HS-27A (cell line): Measurements from ENCODE around the gene SPATS2L.
A peak's percentile ranks its signal among the peaks of the same experiment; 100 is the strongest.

Source experiments
- DNase-seq: peaks from one replicate; pipeline ENCODE4 v3.0.0-alpha.2; 2012; ENCODE audit warnings: low read depth, missing footprints

The SPATS2L gene

GRCh38 chr2:200445284-200445683, 138.8 kb downstream of the SPATS2L start:
- no peak for DNase-seq

GRCh38 chr2:200446612-200447011, 140.1 kb downstream of the SPATS2L start:
- no peak for DNase-seq

- DNase-seq, result no peak
Measured at GRCh38 chr2:200447139-200447855, 140.8 kb downstream of the SPATS2L start.

GRCh38 chr2:200448455-200448854, 142.0 kb downstream of the SPATS2L start:
- no peak for DNase-seq

- DNase-seq, result no peak
Measured at GRCh38 chr2:200449149-200449548, 142.7 kb downstream of the SPATS2L start.

- no peak for DNase-seq
Measured at GRCh38 chr2:200450288-200450687, 143.8 kb downstream of the SPATS2L start.

GRCh38 chr2:200451511-200451910, 145.0 kb downstream of the SPATS2L start:
- no peak for DNase-seq

GRCh38 chr2:200452377-200452776, 145.9 kb downstream of the SPATS2L start:
- DNase-seq, result no peak

- no peak for DNase-seq
Measured at GRCh38 chr2:200453142-200453852, 146.8 kb downstream of the SPATS2L start.

GRCh38 chr2:200453853-200454534, 147.5 kb downstream of the SPATS2L start:
- no peak for DNase-seq

GRCh38 chr2:200454927-200455801, 148.7 kb downstream of the SPATS2L start:
- peak; percentile 31 for DNase-seq

GRCh38 chr2:200455958-200456421, 149.5 kb downstream of the SPATS2L start:
- DNase-seq, result no peak

- DNase-seq, result no peak
Measured at GRCh38 chr2:200456567-200456966, 150.1 kb downstream of the SPATS2L start.

GRCh38 chr2:200459101-200459500, 152.6 kb downstream of the SPATS2L start:
- DNase-seq, result no peak

GRCh38 chr2:200461846-200462710, 155.6 kb downstream of the SPATS2L start:
- DNase-seq, result no peak

- DNase-seq, result no peak
Measured at GRCh38 chr2:200463452-200463851, 157.0 kb downstream of the SPATS2L start.

- no peak for DNase-seq
Measured at GRCh38 chr2:200466425-200467418, 160.2 kb downstream of the SPATS2L start.

GRCh38 chr2:200467806-200468681, 161.6 kb downstream of the SPATS2L start:
- no peak for DNase-seq
